GM19397 (cell line): ENCODE data around the gene ZNF805.
"Not testable (repeated sequence)": the region's sequence is repeated elsewhere in the genome, so short reads cannot be mapped to it uniquely, and the experiment has no call there.

Source experiments
- ATAC-seq: cut with Tn5 transposase; IDR thresholded peaks from one replicate; pipeline ENCODE4 v1.9.1; 2021; ENCODE audit warnings: mild to moderate bottlenecking, moderate library complexity; ENCODE audit not compliant: unreplicated experiment

Gene ZNF805

DNA sequence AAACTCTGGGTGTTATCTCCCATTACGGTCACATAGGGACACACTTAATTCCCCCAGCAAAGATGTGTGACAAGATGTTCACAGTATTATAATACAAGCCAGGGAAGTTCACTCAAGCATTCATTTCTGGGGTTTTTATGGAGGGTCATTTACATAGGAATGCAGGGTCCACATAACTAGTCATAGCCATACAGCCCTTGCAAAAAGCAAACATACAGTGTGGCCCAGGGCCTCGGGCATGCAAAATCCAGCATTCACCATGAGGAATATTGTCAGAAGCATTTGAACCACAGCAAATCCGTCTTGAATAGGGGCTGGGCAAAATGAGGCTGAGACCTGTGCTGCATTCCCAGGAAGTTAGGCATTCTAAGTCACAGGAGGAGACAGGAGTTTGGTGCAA lies 26.9 kb downstream of the ZNF805 start:
- no peak for ATAC-seq

DNA sequence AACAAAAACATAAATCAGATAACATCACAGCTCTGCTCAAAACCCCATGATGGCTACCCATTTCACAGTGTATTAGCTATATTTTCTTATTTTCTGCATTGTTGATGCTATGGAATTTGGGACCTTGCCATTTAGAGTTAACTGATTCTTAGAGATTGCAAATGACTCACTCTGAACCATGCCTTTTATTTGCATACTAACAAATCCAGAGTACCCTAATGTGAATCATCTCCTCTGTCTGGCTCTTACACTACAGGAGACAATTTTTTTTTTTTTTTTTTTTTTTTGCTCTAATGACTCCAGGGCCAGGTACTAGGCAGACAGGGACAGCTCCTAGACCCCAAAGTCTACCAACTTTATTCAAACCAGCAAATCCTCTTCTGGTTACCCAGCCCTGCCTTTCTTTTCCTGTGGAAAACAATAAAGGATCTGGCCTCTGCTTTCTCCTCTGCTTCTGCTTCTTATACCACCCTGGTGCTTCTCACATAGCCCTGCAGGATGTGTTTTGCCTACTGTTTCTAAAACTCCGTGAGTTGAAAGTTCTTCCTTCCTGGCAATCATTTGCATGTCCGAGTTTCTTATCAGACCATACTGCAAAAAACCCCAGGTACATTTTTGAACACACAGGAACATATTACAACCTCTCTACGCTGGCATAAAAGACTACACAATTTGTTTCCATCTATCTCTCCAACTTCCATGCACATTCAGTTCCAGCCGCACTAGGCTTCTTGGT lies 29.3 kb downstream of the ZNF805 start:
- no peak for ATAC-seq

DNA sequence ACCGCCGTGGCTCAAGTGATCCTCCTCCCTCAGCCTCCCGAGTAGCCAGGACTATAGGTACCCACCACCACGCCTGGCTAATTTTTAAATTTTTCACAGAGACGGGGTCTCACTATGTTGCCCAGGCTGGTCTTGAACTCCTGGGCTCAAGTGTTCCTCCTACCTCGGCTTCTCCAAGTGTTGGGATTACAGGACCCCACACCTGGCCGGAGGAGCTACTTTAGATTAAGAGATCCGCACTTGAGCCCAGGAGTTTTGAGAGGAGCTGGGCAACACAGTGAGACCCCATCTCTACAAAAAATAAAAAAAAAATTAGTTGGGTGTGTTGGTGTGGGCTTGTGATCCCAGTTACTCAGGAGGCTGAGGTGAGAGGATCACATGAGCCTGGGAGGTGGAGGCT lies 30.8 kb downstream of the ZNF805 start:
- no peak for ATAC-seq

DNA sequence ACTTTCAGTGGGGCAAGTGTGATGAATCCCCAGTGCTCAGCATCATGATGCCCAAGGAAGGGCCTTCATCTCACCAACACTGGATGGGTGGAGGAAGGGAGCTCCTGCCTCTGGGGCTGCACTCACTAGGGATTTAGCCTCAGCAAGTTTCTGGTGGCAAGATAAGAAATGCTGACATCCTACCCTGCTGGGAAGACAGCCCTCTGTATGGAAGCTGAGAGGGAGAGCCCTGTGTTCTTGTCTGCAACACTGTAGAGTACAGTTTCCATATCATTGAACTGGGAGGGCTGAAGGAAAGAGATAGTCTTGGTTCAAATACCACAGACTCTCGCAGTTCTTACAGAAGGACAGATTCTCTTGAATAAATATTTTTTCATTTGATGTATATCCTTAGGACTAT lies 32.6 kb downstream of the ZNF805 start:
- ATAC-seq: no peak

DNA sequence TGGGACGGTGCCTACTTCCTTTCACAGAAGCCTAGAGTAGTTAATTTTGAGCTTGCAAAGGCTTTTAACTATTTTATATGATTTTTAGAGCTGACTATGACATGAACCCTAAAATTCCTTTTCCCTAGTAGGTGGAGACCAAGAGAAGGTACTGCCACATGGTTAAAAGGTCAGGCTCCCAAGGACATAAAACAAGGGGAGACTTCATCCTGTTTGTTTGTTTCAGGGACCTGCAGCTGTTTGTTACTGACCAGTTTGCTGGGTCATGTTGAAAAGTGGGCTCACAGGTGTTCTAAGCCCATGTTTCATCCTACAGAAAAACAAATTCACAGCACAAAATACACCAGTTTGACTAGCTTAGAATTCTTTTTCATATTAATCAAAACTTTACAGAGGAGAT lies 36.0 kb downstream of the ZNF805 start:
- ATAC-seq: no peak

DNA sequence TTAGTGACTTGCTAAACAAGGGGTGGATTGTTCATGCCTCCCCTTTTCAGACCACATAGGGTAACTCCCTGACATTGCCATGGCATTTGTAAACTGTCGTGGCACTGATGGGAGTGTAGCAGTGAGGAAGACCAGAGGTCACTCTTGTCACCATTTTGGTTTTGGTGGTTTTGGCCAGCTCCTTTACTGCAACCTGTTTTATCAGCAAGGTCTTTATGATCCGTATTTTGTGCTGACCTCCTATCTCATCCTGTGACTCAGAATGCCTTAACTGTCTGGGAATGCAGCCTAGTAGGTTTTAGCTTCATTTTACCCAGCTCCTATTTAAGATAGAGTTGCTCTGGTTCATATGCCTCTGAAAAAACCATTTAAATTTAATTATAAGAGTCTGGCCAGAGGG lies 38.0 kb downstream of the ZNF805 start:
- ATAC-seq: not testable (repeated sequence)

DNA sequence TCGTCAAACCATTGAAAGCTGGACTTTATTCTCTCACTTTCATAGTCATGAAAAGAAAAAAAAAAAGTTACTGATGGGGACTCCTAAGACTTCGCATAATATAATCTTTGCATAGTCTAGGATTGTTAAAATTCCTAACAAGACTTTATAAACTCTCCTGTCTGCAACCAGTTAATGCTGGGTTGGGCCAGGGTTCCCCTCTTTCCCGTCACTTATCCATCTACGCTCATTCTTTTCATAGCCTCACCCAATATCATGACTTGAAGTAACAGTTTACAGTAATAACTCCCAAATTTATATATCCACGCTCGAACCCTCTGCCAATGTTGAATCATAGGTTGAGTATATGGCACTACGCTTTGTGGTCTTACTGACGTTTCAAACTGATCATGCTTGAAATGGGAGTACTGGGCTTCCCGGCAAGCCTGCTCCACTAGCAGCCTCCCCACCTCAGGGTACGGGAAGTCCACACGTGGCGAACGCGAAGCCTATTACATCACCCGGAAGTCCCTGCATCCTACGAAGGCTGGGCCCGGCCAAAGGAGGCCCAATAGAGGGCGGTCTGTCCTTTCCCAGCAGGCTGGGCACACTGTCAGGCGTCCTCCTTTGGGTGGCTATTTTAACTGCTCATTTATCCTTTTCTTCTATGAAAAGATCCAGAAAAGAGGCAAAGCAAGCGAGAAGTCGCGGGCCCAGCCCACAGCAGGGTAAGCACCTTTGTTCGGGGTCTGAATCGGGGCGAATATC lies 39.2 kb downstream of the ZNF805 start:
- peak; percentile 73 for ATAC-seq

DNA sequence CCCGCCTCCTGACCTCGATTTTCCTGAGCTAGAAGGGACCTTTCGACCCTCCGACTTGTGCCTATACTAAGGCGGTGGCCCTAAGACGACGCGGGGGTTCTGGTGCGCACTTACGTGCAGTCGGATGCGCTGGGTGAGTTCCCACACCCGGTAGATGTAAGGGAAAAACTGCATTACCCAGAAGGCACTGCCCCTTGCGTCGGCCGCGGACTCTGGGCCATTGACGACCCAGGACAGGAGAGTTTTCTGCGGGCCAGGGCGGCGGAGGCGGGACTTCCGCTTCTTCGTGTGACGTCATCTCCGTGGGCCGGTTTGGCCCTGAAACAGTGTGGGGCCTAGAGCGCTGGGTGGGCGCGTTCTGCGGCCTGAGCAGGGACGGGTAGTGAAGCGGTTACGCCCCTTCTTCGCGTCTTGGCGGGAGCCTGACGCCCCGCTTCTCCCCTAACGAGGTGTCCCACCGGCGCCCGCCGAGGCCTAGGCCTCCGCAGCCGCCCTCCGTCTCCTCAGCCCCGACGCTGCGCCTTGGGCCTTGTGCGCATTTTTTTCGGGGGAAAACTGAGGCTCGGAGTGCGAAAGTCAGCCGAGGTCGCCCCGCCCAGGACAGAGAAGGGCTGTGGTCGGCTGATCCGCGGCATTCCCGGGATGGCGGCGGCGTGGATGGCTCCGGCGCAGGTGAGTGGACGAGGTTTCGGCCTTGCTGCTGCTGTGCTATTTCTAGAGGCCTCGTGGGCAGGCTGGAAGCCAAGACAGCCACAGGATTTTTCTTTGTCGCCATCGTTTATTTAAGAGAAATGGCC lies 39.9 kb downstream of the ZNF805 start, which contains the start of gene ZNF460:
TSS of gene ZNF460 (plus strand) at position 321 of the 797 bp plus-strand sequence. CDS start at position 643, 322 bp downstream.
- peak; percentile 72 for ATAC-seq

DNA sequence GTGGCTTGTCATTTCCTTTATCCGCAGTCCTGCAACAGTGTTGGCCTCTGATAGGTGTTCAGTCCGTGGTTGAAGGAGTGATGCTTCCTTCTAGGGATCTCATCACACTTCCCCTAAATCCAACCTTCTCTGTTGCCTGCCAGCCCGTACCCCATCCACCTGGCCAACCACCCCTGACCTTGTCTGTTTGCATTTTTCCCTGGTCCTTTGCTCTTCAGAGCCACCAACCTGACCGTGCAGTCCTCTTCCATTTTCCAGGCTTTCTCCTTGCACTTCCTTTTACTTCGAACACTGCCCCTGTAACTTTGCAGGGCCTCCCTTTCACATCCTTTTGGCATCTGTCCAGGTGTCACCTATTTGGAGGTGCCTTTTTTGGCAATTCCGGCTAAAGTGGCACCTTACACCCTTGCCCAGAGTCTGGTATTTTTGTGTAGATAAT lies 40.5 kb downstream of the ZNF805 start:
- no peak for ATAC-seq

DNA sequence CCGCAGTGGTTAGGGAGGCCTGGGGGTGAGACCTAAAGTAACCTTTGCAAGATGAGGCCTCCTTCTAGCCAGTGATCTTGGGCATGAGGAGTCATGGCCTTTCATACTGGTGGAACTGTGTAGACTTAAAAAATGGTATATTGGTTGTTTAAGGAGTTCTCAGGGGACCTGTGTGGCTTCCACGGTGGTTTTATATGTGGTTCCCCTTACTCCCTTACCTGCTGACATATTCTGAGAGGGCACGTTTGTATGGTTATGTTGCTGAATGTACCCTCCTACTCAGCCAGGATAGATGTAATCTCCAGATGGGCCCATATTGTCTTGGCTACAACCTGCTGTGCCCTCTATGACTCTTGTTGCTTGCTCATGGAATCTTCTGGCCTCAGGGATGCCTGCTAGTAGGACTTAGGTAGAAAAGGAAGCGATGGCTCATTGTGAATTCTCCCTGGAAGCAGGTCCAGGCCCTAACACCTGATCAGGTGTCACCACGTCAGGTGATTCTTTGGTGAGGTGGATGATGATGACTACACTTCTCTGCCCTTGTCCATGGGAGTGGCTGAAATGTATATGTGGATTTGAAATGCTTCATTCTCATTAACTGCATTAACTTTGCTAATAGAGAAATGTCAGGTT lies 41.7 kb downstream of the ZNF805 start:
- ATAC-seq: no peak

DNA sequence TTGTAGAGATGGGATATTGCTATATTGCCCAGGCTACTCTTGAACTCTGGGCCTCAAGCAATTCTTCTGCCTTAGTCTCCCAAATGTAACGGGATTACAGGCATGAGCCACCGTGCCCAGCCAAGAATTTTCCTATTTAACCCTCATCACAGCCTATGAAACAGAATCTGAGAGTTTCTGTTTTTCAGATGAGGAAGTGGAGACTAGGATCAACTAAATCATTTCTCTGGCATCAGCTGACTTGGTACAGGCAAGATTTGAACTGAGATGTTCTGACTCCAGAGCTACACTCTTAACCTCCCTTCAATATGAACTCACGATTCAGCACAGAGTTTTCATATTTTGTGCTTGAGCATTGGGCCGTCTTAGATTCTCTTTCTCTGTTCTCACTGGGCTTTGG lies 47.9 kb downstream of the ZNF805 start:
- ATAC-seq: no peak

DNA sequence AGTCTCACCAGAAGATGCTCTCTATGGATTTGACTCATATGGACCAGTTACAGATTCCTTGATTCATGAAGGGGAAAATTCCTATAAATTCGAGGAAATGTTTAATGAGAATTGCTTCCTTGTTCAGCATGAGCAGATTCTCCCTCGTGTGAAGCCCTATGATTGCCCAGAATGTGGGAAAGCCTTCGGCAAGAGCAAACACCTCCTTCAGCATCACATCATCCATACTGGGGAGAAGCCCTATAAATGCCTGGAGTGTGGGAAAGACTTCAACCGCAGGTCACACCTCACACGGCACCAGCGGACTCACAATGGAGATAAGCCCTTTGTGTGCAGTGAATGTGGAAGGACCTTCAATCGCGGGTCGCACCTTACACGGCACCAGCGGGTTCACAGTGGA lies 50.5 kb downstream of the ZNF805 start:
- ATAC-seq: no peak

DNA sequence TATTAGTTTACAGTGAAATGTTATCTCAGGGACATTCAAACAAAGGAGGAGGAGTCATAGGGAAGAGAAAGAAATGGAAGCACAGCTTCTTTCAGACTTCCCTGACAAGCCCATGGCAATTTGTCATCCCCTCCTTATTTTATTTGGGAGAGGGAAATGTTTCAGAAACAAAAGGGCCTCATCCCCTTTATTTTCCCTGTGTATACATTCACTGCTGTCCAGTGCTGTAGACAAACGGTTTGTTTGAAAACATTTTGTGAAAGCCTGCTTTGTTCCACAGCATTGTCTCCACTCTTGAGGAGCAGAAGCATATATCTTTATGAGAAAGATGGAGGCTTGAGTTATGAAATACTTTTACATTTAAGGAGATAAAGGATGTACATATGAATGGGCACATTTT lies 52.1 kb downstream of the ZNF805 start:
- no peak for ATAC-seq

DNA sequence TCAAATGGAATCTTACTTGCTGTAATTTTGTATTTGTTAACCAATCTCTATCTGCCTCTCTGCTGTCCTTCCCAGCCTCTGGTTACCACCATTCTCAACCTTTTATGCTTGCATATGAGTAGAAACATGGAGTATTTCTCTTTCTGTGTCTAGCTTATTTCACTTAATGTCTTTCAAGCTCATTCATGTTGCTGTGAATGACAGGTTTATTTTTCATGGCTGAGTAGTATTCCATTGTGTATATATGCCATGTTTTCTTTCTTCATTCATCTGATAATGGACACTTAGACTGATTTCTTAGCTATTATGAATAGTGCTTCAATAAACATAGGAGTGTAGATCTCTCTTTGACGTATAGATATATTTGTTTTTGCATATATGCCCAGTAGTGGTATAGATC lies 53.3 kb downstream of the ZNF805 start:
- no peak for ATAC-seq

DNA sequence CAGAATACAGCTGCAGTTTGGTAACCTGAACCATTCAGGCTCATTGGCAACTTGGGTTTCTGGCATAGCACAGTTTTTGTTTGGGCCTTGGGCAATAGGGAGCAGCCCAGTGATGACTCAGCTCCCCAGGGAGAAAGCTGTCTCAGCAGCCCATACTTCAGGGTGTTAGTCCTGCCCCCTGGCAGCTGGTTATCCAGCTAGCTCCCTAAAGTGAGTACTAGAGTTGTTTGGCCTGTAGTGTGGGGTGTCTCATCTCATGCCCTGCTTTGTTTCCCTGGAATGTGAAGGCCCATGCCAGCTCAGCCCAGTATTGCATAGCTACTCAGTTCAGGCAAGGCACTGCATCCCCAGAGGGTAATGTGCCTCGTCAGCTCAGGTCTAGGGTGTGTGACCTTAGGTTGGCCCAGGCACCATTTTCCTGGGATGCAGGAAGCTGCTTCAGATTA lies 61.6 kb downstream of the ZNF805 start:
- ATAC-seq: no peak

DNA sequence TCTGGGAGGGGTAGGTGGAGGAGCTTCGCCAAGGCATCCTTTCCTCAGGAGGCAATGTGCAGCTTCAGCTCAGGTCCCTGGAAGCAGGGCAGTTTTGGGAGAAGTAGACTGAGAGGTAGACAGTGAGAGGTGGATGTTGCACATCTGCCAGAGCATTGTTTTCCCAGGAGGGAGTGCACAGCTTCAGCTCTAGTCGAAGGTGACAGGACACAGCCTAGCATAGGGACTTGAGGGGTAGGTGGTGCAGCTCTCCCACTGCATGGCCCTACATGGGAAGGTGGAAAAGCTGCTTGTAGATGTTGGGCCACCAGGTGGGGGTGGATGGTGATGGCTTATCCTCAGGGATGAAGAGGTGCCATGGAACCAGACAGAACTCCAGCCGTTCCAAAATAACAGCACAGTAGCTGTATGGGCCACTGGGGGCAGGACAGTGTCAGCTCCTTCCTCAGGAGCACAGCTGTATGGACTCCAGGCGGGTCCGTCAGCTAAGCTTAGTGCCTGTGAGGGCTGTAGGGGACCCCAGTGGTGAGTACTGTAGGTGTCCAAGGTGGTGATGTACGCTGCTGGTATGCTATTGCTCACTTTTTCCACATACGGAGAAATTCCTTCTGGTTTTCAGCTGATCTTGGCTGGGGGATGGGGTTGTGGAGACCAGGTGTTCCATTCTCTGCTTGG lies 62.4 kb downstream of the ZNF805 start:
- ATAC-seq: no peak
